Measurements from ENCODE around the gene PSMB4. TPM values are rescaled to one million over a fixed set of nuclear protein-coding genes. Genes with fewer than 3 reads are reported as not detected.
"Not testable (repeated sequence)": the region's sequence is repeated elsewhere in the genome, so short reads cannot be mapped to it uniquely, and the experiment has no call there.

The PSMB4 gene
- total RNA-seq, result 301 and 332 TPM in 2 replicates

- peak; percentile 29 for TF ChIP-seq CTCF (IDR thresholded peaks at IDR 0.05; ENCODE audit: insufficient read depth, low read length, poor library complexity, severe bottlenecking)
- DNase-seq (ENCODE audit: low read depth), result peak; percentile 81
- Histone ChIP-seq H3K4me3 (ENCODE audit: low read depth, low read length) (peak within 1 kb of the TSS; percentile 71), H3K36me3 (ENCODE audit: control insufficient read depth, insufficient read depth, low read length) (no peaks in the 10 kb centered on the region), H3K27me3 (ENCODE audit: control insufficient read depth, insufficient read depth, low read length) (no peaks in the 10 kb centered on the region)
Measured at GRCh38 chr1:151399324-151400171, at the start of gene PSMB4. TSS of gene PSMB4 (plus strand) at chr1:151399573. CDS start at chr1:151399588, 15 bp downstream.

DNA sequence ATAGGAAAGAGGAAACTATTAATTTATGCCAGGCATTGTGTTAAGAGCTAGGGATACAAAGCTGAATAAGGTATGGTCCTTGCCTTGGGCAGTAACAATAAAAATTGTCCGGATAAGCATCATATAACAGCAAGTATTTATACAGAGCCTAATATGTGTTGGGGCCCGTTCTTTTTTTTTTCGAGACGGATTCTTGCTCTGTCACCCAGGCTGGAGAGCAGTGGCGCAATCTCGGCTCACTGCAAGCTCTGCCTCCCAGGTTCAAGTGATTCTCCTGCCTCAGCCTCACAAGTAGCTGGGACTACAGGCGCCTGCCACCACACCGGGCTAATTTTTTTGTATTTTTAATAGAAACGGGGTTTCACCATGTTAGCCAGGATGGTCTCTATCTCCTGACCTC lies 49.0 kb upstream of the PSMB4 start:
- H3K27me3 ChIP-seq (ENCODE audit: control insufficient read depth, insufficient read depth, low read length); DNase-seq (ENCODE audit: low read depth); H3K4me3 ChIP-seq (ENCODE audit: low read depth, low read length); H3K36me3 ChIP-seq (ENCODE audit: control insufficient read depth, insufficient read depth, low read length): not testable (repeated sequence)

DNA sequence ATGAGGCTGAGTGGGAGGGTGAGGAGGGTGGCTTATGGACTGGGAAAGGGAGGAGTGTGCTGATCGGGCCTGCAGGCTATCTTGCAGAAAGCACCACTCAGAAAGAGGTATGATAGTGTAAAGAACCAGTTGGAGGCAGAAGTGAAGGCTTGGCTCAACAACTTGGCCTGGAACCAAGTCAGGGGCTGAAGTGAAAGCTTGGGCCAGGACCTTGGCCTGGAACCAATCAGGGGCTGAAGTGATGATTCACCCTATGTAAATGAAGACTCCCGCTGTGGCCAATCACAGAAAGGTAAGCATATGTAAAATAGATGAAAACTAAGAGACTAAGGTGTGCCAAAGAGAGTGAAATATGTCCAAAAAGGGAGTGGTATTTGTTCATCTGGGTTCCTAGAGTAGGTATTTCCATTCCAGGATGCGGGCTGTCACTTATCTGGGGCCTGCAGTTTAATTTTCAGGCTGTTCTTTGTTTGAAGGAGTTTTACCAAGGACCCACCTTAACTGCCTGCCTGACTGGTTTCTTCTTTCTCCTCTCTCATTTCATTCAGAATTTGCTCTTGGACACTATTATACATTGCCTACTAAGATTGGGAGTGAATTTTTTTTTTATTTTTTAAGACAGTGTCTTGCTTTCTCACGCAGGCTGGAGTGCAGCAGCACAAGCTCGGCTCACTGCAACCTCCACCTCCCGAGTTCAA lies 47.2 kb upstream of the PSMB4 start:
- no peak for TF ChIP-seq CTCF (IDR thresholded peaks at IDR 0.05; ENCODE audit: insufficient read depth, low read length, poor library complexity, severe bottlenecking)
- DNase-seq (ENCODE audit: low read depth), result no peak
- no peaks in the 10 kb centered on the region for H3K27me3 ChIP-seq (ENCODE audit: control insufficient read depth, insufficient read depth, low read length)
- H3K36me3 ChIP-seq (ENCODE audit: control insufficient read depth, insufficient read depth, low read length), result no peaks in the 10 kb centered on the region
- no peak overlapping the region for H3K4me3 ChIP-seq (ENCODE audit: low read depth, low read length)

DNA sequence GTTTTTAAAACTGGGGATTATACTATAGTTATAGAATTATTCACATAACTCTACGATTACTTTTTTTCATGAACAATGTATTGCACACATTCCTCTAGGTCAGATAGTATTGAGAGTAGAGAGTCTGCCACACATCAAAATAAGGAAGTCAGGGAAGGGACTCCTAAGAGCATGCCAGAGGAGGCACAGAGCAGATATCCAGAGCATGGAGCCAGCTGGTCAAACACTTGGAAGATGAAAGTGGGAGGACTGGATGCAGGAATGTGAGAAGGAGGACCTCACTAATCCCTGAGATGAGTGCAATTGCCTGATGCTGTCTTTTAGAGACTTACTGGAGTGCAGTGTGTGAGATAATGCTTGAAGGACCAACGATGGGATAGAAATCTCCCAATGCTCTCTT lies 42.7 kb upstream of the PSMB4 start:
- no peak for DNase-seq (ENCODE audit: low read depth)
- Histone ChIP-seq H3K4me3 (ENCODE audit: low read depth, low read length) (no peak overlapping the region), H3K27me3 (ENCODE audit: control insufficient read depth, insufficient read depth, low read length) (no peaks in the 10 kb centered on the region), H3K36me3 (ENCODE audit: control insufficient read depth, insufficient read depth, low read length) (no peaks in the 10 kb centered on the region)
- TF ChIP-seq CTCF (IDR thresholded peaks at IDR 0.05; ENCODE audit: insufficient read depth, low read length, poor library complexity, severe bottlenecking), result no peak

GRCh38 chr1:151361883-151362282 lies 37.5 kb upstream of the PSMB4 start:
- DNase-seq (ENCODE audit: low read depth), result no peak
- Histone ChIP-seq H3K4me3 (ENCODE audit: low read depth, low read length) (no peak overlapping the region), H3K27me3 (ENCODE audit: control insufficient read depth, insufficient read depth, low read length) (no peaks in the 10 kb centered on the region), H3K36me3 (ENCODE audit: control insufficient read depth, insufficient read depth, low read length) (no peaks in the 10 kb centered on the region)
- no peak for TF ChIP-seq CTCF (IDR thresholded peaks at IDR 0.05; ENCODE audit: insufficient read depth, low read length, poor library complexity, severe bottlenecking)

- no peak for TF ChIP-seq CTCF (IDR thresholded peaks at IDR 0.05; ENCODE audit: insufficient read depth, low read length, poor library complexity, severe bottlenecking)
- H3K36me3 ChIP-seq (ENCODE audit: control insufficient read depth, insufficient read depth, low read length), result no peaks in the 10 kb centered on the region
- no peak for DNase-seq (ENCODE audit: low read depth)
- no peaks in the 10 kb centered on the region for H3K27me3 ChIP-seq (ENCODE audit: control insufficient read depth, insufficient read depth, low read length)
- H3K4me3 ChIP-seq (ENCODE audit: low read depth, low read length), result no peak overlapping the region
Measured at GRCh38 chr1:151362308-151363155, 36.8 kb upstream of the PSMB4 start.

All from kidney epithelial cell (primary cell).